Naive B cell (primary cell): Measurements from ENCODE around the gene KIF18B. TPM values are rescaled to one million over a fixed set of nuclear protein-coding genes. Genes with fewer than 3 reads are reported as not detected.

Experiments used
- ATAC-seq, 2 donors: fragments of 150-1000 bp; cut with Tn5 transposase; 2 replicates each; pipeline ENCODE4 v1.10.0; 2021; ENCODE audit warnings: low read depth in 2 of 2, mild to moderate bottlenecking in 2 of 2, moderate library complexity in 2 of 2
- DNase-seq: peaks from one replicate; pipeline ENCODE4 v3.0.0; 2022
- H3K27ac Mint-ChIP-seq, 6 donors: one replicate each; pipeline ENCODE4 v1.8.0; 2020 to 2022; ENCODE audit warnings: mild to moderate bottlenecking in 6 of 6, mixed read lengths in 6 of 6, moderate library complexity in 5 of 6, inconsistent platforms in 2 of 6
- H3K27me3 Mint-ChIP-seq, 3 donors: one replicate each; pipeline ENCODE4 v1.8.0; 2021 to 2022; ENCODE audit warnings: mixed read lengths in 3 of 3, mild to moderate bottlenecking in 1 of 3
- H3K36me3 Mint-ChIP-seq, 2 donors: one replicate each; pipeline ENCODE4 v1.8.0; 2020 to 2022; ENCODE audit warnings: mixed read lengths in 2 of 2, inconsistent platforms in 1 of 2, mild to moderate bottlenecking in 1 of 2
- H3K4me1 Mint-ChIP-seq, 3 donors: one replicate each; pipeline ENCODE4 v1.8.0; 2020 to 2022; ENCODE audit warnings: mixed read lengths in 3 of 3, inconsistent platforms in 1 of 3, mild to moderate bottlenecking in 1 of 3, moderate library complexity in 1 of 3
- H3K4me3 Mint-ChIP-seq, 8 donors: one replicate each; pipeline ENCODE4 v1.8.0; 2020 to 2022; ENCODE audit warnings: mild to moderate bottlenecking in 8 of 8, mixed read lengths in 8 of 8, moderate library complexity in 8 of 8, inconsistent platforms in 2 of 8
- H3K9me3 Mint-ChIP-seq, 7 donors: one replicate each; pipeline ENCODE4 v1.8.0; 2020 to 2022; ENCODE audit warnings: mixed read lengths in 7 of 7, mild to moderate bottlenecking in 5 of 7, inconsistent platforms in 2 of 7, moderate library complexity in 1 of 7
- polyA plus RNA-seq, 6 donors: library from polyadenylated mRNA; unstranded; fragments of 300-500 nt; fragmentation: Illumina TruSeq; gene quantifications; one replicate each; pipeline ENCODE4 v1.2.3, GENCODE V29; 2021; ENCODE audit warnings: low read depth in 6 of 6

The KIF18B gene
- polyA plus RNA-seq, 6 donors from 2014 or later: not detected

GRCh38 chr17:44978807-44979206, 31.2 kb upstream of the KIF18B start:
- no peak overlapping the region for H3K27ac Mint-ChIP-seq
- H3K4me3 Mint-ChIP-seq: no peak overlapping the region
- DNase-seq (no peak), ATAC-seq (no peak)
- peaks cover 0 to 4% (median 3%) of the 10 kb centered on the region in 3 donors for H3K4me1 Mint-ChIP-seq
- H3K27me3 Mint-ChIP-seq: peaks cover 42 to 81% (median 43%) of the 10 kb centered on the region in 3 donors
- no peaks in the 10 kb centered on the region for H3K36me3 Mint-ChIP-seq
- no peaks in the 10 kb centered on the region for H3K9me3 Mint-ChIP-seq

- Mint-ChIP-seq H3K4me1 (peaks cover 0 to 4% (median 3%) of the 10 kb centered on the region in 3 donors), H3K36me3 (no peaks in the 10 kb centered on the region), H3K4me3 (no peak overlapping the region), H3K27ac (no peak overlapping the region), H3K9me3 (no peaks in the 10 kb centered on the region), H3K27me3 (peaks cover 42 to 84% (median 43%) of the 10 kb centered on the region in 3 donors)
- ATAC-seq (no peak), DNase-seq (no peak)
Observed at GRCh38 chr17:44977814-44978550, 30.4 kb upstream of the KIF18B start.

- no peak overlapping the region for H3K4me3 Mint-ChIP-seq
- H3K27ac Mint-ChIP-seq: no peak overlapping the region
- ATAC-seq (no peak), DNase-seq (no peak)
- H3K27me3 Mint-ChIP-seq: peaks cover 42 to 88% (median 43%) of the 10 kb centered on the region in 3 donors
- H3K4me1 Mint-ChIP-seq: no peaks in the 10 kb centered on the region
- no peaks in the 10 kb centered on the region for H3K36me3 Mint-ChIP-seq
- no peaks in the 10 kb centered on the region for H3K9me3 Mint-ChIP-seq
Observed at GRCh38 chr17:44977065-44977464, 29.5 kb upstream of the KIF18B start.

- H3K4me3 Mint-ChIP-seq: no peak overlapping the region
- ATAC-seq (no peak), DNase-seq (no peak)
- no peaks in the 10 kb centered on the region for H3K9me3 Mint-ChIP-seq
- H3K4me1 Mint-ChIP-seq: no peaks in the 10 kb centered on the region
- no peak overlapping the region for H3K27ac Mint-ChIP-seq
- H3K27me3 Mint-ChIP-seq: peaks cover 37 to 85% (median 40%) of the 10 kb centered on the region in 3 donors
- H3K36me3 Mint-ChIP-seq: no peaks in the 10 kb centered on the region
Observed at GRCh38 chr17:44976206-44976605, 28.6 kb upstream of the KIF18B start.

GRCh38 chr17:44972953-44973352, 25.4 kb upstream of the KIF18B start:
- ATAC-seq: no peak
- no peaks in the 10 kb centered on the region for H3K36me3 Mint-ChIP-seq
- H3K4me3 Mint-ChIP-seq: no peak overlapping the region

GRCh38 chr17:44971776-44972483, 24.4 kb upstream of the KIF18B start:
- Mint-ChIP-seq H3K27ac (no peak overlapping the region), H3K9me3 (peaks cover 0 to 3% (median 0%) of the 10 kb centered on the region in 7 donors), H3K36me3 (no peaks in the 10 kb centered on the region), H3K4me1 (peaks cover 16 to 23% (median 21%) of the 10 kb centered on the region in 3 donors), H3K4me3 (peak overlapping the region in 1 of 8 donors; percentile 53), H3K27me3 (peaks cover 22 to 67% (median 27%) of the 10 kb centered on the region in 3 donors)
- DNase-seq: no peak
- ATAC-seq: no peak

More at GRCh38 chr17:44972953-44973352, 25.4 kb upstream of the KIF18B start:
- Mint-ChIP-seq H3K27ac (no peak overlapping the region), H3K4me1 (peaks cover 12 to 18% (median 18%) of the 10 kb centered on the region in 3 donors), H3K27me3 (peaks cover 26 to 73% (median 32%) of the 10 kb centered on the region in 3 donors), H3K9me3 (peaks cover 0 to 3% (median 0%) of the 10 kb centered on the region in 7 donors)
- no peak for DNase-seq

- H3K9me3 Mint-ChIP-seq: peaks cover 0 to 5% (median 0%) of the 10 kb centered on the region in 7 donors
- H3K36me3 Mint-ChIP-seq: peaks cover 0 to 5% of the 10 kb centered on the region in 2 donors
- no peak for DNase-seq
- peak overlapping the region; percentile 48 to 91 (median 76) for H3K4me3 Mint-ChIP-seq
- peak; percentile 10 to 15 for ATAC-seq
- H3K27ac Mint-ChIP-seq: no peak overlapping the region
- peaks cover 28 to 36% (median 36%) of the 10 kb centered on the region in 3 donors for H3K4me1 Mint-ChIP-seq
- H3K27me3 Mint-ChIP-seq: peaks cover 28 to 69% (median 36%) of the 10 kb centered on the region in 3 donors
Observed at GRCh38 chr17:44970136-44970741, 22.7 kb upstream of the KIF18B start.

GRCh38 chr17:44969144-44969780, 21.7 kb upstream of the KIF18B start:
- ATAC-seq: no peak
- H3K4me1 Mint-ChIP-seq: peaks cover 29 to 40% (median 36%) of the 10 kb centered on the region in 3 donors
- H3K36me3 Mint-ChIP-seq: peaks cover 0 to 10% of the 10 kb centered on the region in 2 donors
- H3K27ac Mint-ChIP-seq: peak overlapping the region in 3 of 6 donors; percentile 6 to 22 (median 10)
- H3K4me3 Mint-ChIP-seq: peak overlapping the region; percentile 48 to 91 (median 80)
- DNase-seq: no peak
- H3K27me3 Mint-ChIP-seq: peaks cover 28 to 72% (median 44%) of the 10 kb centered on the region in 3 donors
- H3K9me3 Mint-ChIP-seq: peaks cover 0 to 5% (median 0%) of the 10 kb centered on the region in 7 donors

- ATAC-seq: peak; percentile 89 to 90
- Mint-ChIP-seq H3K27me3 (peaks cover 33 to 74% (median 52%) of the 10 kb centered on the region in 3 donors), H3K36me3 (peaks cover 0 to 13% of the 10 kb centered on the region in 2 donors), H3K4me1 (peaks cover 29 to 40% (median 36%) of the 10 kb centered on the region in 3 donors), H3K4me3 (peak within 1 kb of the TSS; percentile 48 to 91 (median 80)), H3K9me3 (peaks cover 0 to 5% (median 0%) of the 10 kb centered on the region in 7 donors), H3K27ac (peak within 1 kb of the TSS in 2 of 6 donors; percentile 6 to 10)
- DNase-seq: peak; percentile 77
Observed at GRCh38 chr17:44968225-44969143, 20.9 kb upstream of the KIF18B start, which contains the start of gene C1QL1. Gene C1QL1 (minus strand): TSS chr17:44968303. CDS start chr17:44968048, 255 bp downstream.

GRCh38 chr17:44967907-44968224, 20.3 kb upstream of the KIF18B start:
- peak overlapping the region in 1 of 8 donors; percentile 66 for H3K4me3 Mint-ChIP-seq
- H3K9me3 Mint-ChIP-seq: peaks cover 0 to 5% (median 0%) of the 10 kb centered on the region in 7 donors
- DNase-seq: no peak
- H3K27ac Mint-ChIP-seq: no peak overlapping the region
- H3K36me3 Mint-ChIP-seq: peaks cover 0 to 13% of the 10 kb centered on the region in 2 donors
- H3K27me3 Mint-ChIP-seq: peaks cover 39 to 78% (median 58%) of the 10 kb centered on the region in 3 donors
- H3K4me1 Mint-ChIP-seq: peaks cover 29 to 40% (median 36%) of the 10 kb centered on the region in 3 donors
- ATAC-seq: peak; percentile 2 to 8

- no peak overlapping the region for H3K27ac Mint-ChIP-seq
- peak in 1 of 2 donors; percentile 5 for ATAC-seq
- H3K27me3 Mint-ChIP-seq: peaks cover 42 to 76% (median 64%) of the 10 kb centered on the region in 3 donors
- H3K9me3 Mint-ChIP-seq: peaks cover 0 to 5% (median 0%) of the 10 kb centered on the region in 7 donors
- peaks cover 0 to 13% of the 10 kb centered on the region in 2 donors for H3K36me3 Mint-ChIP-seq
- DNase-seq: no peak
- peak overlapping the region; percentile 47 to 77 (median 58) for H3K4me3 Mint-ChIP-seq
- H3K4me1 Mint-ChIP-seq: peaks cover 29 to 40% (median 36%) of the 10 kb centered on the region in 3 donors
Observed at GRCh38 chr17:44967026-44967906, 19.7 kb upstream of the KIF18B start.
